ENCODE measurements around the gene CAVIN2.
A peak's percentile ranks its signal among the peaks of the same experiment; 100 is the strongest.

The CAVIN2 gene

GRCh38 chr2:191864628-191865374 lies 17.9 kb upstream of the CAVIN2 start:
- peak; percentile 41 for DNase-seq

- no peak for DNase-seq
Observed at GRCh38 chr2:191863988-191864387, 17.1 kb upstream of the CAVIN2 start.

DNA sequence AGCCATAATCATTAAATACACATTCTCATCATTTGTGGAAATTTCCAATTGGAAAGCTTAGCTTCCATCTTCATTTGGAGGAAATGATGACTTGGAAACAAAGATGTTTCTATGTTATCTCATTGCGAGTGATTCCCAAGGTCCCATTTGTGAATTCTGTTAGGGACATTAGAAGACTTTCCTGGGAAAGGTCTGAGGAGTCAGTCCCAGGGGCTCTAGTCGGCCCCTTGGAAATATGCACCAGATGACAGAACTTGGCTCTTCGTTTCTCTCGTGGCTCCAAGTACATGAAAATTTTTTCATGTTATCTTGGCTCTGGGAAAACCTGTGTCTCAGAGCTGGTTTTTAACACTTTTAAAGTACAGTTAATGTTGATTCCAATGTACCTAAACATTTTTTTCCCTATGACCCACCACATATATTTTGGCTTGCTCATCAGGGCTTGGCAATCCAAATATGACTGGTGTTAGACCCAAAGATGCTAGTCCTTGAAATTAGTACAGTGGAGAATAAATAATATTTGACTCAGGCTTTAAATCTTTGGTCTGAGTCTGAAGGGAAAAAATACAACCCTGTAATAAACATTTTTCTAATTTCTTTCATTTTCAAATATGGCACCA lies 15.4 kb upstream of the CAVIN2 start:
- DNase-seq: peak; percentile 75

- no peak for DNase-seq
Observed at GRCh38 chr2:191860760-191861466, 14.0 kb upstream of the CAVIN2 start.

DNA sequence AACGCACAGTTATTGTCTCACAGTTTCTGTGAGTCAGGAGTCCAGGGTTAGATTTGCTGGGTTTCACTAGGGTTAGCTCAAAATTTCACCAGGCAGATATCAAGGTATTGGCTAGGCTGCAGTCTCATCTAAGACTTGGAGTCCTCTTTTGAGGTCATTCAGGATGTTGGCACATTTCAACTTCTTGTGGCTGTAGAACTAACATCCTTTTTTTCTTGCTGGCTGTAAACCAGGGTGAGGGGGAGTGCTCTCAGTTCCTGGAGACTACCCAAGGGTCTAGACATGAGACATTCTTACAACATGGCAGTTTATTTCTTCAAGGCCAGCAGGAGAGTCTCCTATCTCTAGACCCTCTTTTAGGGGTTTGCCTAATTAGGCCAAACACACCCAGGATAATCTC lies 12.8 kb upstream of the CAVIN2 start:
- no peak for DNase-seq

GRCh38 chr2:191857886-191858285 lies 11.0 kb upstream of the CAVIN2 start:
- DNase-seq: no peak

GRCh38 chr2:191857259-191857805 lies 10.4 kb upstream of the CAVIN2 start:
- DNase-seq: peak; percentile 79

- DNase-seq: no peak
Observed at GRCh38 chr2:191856111-191856876, 9.4 kb upstream of the CAVIN2 start.

DNA sequence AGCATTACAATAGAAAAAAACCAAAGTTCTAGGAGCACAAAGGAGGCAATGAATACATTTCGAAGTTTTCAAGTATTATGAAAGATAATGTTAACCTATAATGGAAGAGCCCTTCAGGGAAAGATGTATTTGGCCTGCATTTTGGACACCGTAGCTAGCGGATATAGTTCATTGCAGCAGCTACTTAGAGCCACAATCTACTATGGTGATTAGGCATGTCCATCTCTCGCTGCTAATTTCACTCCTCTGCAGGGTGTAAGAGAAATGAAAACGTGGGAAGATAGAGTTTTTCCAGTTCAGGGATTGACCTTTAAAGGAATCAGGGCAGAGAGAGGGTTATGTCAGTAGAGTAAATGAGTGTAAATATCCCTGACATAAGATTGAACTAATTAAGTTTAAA lies 8.5 kb upstream of the CAVIN2 start:
- DNase-seq: no peak

DNA sequence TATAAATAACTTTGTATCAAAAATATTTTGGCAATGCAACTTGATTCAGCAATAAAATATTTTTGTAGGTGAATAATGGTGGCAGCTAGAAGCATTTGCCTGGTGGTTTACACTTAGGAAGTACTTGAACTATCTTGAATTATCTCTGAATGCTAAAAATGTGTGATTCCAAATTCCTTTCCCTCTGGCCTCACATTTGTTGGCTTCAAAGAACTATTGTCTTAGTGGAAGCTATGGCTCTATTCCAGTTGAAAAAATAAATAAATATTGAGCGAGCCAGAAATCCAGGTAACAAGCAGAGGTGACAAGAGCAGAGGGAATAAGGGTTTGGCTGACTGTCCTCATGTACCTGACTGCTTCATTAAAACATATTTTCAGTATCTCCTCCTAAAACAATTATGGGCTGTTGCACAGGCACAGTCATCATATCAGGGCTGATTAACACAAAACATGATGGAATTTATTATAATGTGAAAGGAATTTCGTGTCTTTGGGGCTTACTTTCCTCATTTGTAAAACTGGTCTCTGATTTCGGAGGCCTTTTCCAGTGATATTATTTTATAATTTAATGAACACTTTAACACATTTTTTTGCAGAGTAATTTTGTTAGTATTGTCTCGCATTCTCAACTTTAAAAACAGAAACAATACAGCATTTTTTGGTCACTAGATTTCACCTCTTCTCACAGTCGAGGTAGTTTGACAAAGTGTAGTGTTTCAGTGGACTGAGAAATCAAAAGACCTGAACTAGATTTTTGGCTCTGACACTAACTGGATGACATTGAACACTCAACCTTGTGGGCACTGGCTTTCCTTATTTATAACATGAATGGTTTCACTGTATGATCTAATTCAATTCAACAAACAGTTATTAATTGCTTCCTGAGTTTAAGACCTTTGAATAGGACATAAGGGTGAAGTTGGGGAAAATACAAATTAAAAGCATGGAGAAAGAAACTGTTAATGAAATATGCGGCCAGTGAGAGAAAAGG lies 7.8 kb upstream of the CAVIN2 start:
- DNase-seq: no peak

- DNase-seq: no peak
Observed at GRCh38 chr2:191853843-191854242, 7.0 kb upstream of the CAVIN2 start.

DNA sequence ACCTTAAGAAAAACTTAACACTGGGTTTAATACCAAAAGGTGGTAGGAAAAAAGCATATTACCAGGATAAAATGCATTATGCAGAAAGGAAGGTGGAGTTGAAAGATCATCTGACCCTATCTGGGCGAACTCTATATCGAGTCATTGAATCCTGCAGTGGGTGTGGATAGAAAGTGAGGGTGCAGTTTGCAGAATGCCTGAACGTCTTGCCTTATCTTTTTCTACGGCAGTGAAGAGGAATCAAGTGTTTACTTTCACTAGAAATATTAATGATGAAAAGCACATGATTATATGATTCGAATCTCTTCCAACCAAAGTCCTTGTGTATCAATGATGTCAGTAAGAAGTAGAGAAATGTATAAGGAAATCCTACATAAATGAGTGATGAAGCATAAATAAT lies 4.3 kb upstream of the CAVIN2 start:
- DNase-seq: no peak

- no peak for DNase-seq
Observed at GRCh38 chr2:191848771-191849767, 2.2 kb upstream of the CAVIN2 start.

- DNase-seq: no peak
Observed at GRCh38 chr2:191847764-191848163, 876 bp upstream of the CAVIN2 start.

DNA sequence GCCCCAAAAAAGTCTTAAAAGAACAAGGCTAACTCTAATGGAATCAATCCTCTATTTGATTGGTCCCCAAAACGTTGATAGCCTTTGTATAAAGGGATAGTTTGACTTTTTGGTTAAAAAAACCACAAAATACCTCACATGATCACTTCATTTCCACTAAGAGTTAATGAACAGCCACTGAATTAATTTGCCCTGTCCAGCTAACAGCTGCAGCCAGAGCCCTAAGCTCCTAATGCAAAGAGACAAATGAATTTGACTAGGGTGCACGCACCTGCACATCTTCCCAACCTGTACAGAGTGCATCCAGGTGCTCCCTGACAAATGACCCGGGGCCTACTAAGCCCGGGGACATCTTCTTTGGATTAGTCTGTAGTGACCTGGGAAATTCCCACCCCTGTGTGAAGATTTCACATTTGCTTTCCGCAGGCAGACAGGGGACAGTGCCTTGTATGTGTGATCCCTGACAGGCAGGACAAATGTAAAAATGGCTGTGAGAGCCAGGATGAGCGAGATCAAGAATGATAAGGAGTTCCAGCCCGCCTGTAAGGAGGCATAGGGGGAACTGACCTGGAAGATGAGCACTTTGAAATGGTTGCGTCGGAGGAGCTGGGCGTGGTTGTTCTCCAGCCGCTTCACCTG lies 893 bp downstream of the CAVIN2 start:
- DNase-seq: no peak

DNA sequence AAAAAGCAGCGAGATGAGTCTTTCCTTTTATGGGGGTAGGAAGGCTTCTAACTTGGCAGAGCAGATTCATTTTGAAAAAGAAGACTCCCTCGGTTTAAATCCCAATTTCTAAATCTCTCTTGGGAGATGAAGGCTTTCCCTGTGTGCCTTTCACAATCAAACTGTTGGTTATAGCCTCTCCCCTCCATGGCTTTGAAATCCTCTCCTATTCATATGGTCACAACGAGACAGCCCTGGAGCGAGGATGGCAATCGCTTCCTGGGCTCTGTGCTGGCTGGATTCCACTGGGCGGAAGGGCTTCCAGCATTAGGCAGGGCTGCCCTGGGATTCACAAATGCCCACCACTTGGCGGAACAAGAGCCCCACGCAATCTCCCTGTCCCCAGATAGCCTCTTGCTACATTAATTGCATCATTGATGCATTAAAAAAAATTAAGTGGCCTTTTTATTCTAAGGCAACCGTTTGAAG lies 1.6 kb downstream of the CAVIN2 start:
- DNase-seq: peak; percentile 71

- DNase-seq: no peak
Observed at GRCh38 chr2:191844706-191845105, 2.2 kb downstream of the CAVIN2 start.

GRCh38 chr2:191840921-191841320 lies 6.0 kb downstream of the CAVIN2 start:
- peak; percentile 59 for DNase-seq

- DNase-seq: no peak
Observed at GRCh38 chr2:191839918-191840804, 6.7 kb downstream of the CAVIN2 start.

All from HCEC 1CT (cell line).